GM18505 (cell line): ENCODE results near the gene KRTAP5-3.
"Not testable (repeated sequence)": the region's sequence is repeated elsewhere in the genome, so short reads cannot be mapped to it uniquely, and the experiment has no call there.

Source experiments
- ATAC-seq: cut with Tn5 transposase; IDR thresholded peaks from one replicate; pipeline ENCODE4 v1.9.1; 2021; ENCODE audit not compliant: unreplicated experiment
- POLR2A ChIP-seq: IDR thresholded peaks from 4 replicates; pipeline ENCODE4 v1.6.1; 2011; ENCODE audit warnings: borderline replicate concordance; ENCODE audit not compliant: insufficient read depth, insufficient read length; ENCODE audit errors: extremely low read depth

Gene KRTAP5-3

DNA sequence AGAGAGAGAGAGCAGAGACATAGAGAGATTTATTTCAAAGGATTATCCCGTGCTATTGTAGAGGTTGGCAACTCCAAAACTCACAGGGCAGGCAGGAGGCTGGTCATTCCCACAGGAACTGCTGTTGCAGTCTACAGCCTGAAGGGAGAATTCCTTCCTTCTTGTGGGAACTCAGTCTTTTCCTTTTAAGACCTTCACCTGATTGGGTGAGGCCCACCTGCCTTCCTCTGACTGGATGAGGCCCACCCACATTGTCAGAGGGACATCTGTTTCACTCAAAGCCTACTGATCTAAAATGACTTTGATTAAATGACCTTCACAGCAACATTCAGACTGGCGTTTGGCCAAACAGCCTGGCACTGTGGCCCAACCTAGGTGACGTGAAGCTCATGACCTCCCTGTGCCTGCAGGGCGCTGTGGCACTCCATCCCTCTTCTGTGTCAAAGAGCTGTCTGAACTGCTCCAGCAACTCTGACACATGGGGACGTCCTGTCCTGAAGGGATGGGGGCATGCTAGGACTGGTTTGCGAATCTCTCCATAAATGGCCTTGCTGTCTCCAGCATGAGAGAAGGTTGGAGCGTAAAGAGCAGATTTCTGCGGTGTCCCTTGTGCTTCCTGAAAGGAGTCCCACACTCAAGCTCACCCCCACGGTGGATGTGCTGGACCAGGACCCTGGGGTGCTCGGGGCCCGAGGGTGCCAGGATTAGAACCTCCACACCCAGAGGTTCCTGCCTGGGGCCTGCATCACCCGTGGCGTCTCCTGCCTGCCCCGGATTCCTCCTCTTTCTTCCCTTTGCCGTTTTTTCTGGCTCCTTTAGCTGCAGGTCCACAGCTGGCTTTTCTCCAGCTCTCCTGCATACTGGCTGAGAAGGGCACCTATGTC, 42.0 kb upstream of the KRTAP5-3 start:
- no peak for ATAC-seq
- no peak for TF ChIP-seq POLR2A

DNA sequence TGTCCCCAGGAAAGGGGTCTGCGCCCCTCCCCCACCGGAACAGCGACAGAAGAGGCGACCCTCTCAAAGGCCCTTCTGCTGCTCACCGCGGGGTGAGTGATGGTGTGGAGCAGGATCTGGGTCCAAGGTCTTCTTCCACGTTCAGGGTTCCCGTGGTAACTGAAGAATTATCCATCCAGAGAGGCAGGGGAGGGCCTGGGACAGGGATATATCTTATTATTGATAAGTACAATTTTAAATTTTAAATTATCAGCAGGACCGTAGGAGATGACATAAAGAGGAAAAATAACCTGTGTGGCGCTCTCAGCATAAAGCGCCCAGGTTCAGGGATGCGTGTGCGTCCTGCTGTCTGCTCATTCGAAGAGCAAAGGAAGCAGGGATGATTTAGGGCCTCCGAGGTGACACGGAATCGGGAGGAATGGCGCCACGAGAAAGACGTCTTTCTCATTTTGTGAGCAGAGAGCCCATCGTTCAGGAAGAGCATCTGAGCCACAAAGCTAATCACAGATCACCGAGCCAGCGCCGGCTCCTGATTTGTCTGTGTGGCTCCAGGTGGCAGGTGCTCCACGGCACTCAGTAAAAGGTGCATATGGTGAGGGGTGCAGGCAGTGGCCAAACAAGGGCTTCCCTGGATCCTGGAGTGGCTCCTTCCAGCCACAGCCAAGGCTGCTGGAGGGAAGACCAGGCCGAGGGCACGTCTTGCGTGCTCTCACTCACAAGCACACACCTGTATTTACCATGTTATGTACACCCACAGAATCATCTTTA, 40.6 kb upstream of the KRTAP5-3 start:
- no peak for ATAC-seq
- no peak for TF ChIP-seq POLR2A

DNA sequence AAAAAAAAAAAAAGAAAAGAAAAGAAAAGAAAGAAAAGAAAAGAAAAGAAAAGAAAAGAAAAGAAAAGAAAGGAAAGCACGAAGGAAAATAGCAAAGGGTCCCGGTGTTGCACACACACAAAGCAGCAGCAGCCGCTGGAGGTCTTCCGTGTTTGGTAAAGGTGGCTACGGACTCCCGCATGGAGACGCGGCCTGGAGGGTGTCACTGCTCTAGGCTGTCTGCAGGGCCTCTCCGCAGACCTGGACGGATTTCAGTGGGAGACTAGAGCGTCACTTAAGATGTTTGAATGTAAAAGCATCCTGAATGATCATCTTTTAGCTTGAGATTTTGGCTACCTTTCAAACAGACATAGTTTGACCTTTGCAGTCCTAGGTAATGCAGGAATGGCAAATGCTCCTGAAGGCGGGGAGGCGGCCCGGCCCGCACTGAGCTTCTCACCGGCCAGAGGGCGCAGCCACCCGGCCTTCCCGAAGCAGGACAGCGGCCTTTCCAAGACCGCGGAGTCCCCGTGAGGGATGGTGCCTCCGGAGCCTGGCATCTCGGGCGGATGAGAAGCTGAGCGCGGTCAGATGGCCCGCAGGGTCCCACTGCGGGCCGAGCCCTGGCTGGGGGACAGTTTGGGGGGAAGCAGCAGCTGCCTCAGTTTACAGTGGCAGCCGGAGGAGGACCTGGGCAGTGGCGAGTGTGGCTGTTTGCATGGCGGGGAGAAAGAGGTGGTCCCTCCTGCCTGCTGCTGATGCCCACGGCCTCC, 39.8 kb upstream of the KRTAP5-3 start:
- ATAC-seq, result no peak
- no peak for TF ChIP-seq POLR2A

DNA sequence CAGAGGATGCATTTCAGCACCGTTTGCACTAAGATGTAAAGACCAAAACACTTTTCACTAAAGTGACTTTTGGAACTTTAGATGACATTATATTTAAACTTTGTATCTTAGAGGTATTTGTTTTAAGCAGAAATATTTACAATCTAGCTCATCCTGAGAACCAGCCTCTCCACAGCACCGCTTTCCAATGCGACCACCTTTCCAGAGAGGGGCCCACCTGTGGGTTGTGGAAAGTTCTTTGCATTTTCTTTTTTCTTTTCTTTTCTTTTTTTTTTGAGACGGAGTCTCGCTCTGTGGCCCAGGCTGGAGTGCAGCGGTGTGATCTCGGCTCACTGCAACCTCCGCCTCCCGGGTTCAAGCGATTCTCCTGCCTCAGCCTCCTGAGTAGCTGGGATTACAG, 38.3 kb upstream of the KRTAP5-3 start:
- not testable (repeated sequence) for ATAC-seq

DNA sequence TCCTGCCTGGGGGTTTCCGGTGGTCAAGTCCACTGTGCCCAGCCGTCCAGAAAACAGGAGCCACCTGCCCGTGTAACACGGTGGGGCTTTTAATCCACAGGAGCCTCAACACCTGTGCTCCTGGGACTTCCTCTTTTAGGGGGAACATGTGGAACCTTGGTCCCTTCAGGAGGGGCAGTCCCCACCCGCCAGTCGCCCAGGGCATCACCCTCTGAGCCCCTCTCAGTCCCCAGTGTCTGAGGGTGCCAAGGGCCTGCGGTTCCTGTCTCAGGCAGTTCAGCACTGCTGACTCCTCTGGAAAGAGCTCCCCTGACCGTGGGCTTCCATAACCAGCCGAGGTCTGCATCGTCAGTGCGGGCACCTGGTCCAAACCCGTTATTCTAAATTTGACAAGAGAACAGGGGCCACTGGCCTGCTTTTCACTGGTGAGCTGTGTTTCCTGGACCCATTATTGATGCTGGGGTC, 37.1 kb upstream of the KRTAP5-3 start:
- no peak for TF ChIP-seq POLR2A
- no peak for ATAC-seq

DNA sequence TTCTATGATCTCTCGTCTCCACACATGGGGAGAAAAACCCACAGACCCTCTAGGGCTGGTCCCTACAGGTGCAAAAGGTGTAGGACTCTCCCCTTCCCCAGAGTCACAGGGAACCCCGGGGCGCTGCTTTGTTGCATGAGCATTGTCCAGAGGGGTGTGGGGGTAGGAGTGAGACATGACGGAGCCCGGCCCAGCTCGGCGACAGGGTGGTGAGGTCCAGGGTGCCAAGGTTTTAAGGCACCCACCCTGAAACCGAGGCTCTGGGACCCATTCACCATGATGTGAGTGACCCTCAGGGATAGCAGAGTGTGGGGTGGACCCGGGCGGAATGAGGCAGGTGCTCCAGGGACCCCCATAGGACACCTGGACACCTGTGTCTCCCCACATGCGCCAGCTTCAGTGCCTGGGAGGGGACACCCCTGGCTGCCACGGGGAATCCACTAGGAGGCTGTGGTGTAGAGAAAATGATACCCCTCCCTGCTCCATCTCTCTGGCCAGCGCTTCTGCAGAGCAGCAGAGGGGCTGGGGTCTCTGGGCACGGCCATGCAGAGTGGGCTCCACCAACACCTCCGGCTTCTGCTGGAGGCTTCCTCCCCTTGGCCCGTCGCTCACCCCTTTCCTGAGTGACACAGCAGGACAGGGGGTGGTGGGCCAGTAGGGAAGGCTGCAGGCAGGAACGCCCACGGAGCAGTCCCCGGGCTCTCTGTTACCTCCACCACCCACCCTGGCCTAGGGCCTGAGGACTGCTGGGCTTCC, 36.5 kb upstream of the KRTAP5-3 start:
- no peak for TF ChIP-seq POLR2A
- ATAC-seq, result no peak

DNA sequence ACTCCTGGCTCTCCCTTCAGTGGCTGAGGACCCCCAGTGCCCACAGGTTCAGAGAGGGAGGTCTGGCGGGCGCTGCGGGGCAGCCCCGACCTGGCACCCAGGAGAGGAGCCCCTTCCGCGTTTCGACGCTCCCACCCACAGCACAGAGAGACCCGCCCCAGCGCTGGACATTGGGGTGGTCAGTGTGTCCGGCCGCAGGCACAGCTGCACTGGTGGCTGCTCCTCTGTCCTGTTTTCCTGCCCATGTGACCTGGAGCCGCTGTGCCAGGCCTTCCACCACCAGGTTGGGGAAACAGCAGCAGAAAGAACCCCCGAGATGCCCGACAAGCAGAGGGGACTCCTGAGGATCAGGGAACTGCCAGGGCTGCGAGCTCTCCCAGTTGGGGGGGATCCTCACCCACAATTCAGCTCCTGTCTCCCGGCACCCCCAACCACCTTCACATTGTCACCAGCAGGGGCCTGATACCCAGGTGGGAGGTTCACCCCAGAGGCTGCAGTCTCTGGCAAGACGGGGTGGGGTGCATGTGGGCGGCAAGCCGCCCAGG, 35.0 kb upstream of the KRTAP5-3 start:
- ATAC-seq, result no peak
- TF ChIP-seq POLR2A, result no peak

DNA sequence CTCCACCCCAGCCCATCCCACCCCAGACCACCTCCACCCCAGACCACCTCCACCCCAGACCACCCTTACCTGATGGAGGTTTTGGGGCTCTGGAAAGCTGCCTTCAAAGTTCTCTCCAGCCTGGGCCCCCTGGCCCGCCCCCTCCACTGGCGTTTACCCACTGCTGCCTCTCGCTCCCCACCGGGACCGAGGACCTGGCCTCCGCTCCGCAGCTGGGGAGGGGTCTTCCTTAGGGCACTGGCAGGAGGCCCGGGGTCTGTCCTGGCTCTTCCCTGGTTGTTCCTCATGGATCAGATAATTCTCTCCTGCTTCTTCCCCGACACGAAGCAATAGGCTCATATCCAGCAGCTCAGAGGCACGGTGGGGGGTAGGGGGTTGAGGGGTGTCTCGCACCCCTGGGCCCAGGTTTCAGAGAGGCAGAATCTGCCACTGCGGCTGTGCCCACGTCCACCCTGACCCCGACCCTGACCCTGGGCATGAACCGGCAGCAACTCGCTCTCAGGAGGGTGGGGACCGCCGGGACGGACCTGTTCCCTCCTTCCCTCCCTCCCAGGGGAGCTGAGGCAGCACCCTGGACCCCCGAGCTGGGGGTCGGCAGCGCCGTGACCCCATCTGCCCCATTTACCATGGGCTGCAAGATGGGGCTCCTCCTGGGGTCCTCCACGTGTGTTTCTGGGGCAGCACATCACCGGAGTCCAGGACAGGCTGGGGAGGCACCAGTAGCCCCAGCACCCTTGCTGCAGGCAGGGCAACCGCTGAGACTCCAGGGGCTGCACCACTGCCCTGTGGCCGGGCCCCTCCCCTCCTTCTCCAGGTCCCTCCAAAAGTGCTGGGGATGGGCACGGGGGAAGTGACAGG, 34.3 kb upstream of the KRTAP5-3 start:
- ATAC-seq, result no peak
- no peak for TF ChIP-seq POLR2A

DNA sequence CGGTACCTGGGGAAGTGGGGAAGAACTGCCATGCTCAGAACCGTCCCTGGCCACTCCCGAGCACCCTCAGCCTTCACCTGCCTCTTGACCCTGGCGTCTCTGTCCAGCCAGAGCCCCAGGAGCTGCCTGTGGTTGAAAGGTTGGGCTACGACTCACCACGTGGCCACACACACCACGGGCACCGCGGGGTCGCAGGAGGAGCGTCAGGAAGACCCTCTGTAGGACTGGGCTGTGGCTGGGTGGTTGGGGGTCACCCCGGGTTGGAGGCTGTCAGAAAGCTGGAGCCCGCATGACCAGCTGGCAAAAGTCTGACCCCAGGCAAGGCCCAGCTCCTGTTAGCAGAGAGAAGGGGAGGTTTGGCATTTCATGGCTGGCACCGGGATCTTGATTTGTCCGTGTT, 32.8 kb upstream of the KRTAP5-3 start:
- no peak for TF ChIP-seq POLR2A
- ATAC-seq, result no peak

DNA sequence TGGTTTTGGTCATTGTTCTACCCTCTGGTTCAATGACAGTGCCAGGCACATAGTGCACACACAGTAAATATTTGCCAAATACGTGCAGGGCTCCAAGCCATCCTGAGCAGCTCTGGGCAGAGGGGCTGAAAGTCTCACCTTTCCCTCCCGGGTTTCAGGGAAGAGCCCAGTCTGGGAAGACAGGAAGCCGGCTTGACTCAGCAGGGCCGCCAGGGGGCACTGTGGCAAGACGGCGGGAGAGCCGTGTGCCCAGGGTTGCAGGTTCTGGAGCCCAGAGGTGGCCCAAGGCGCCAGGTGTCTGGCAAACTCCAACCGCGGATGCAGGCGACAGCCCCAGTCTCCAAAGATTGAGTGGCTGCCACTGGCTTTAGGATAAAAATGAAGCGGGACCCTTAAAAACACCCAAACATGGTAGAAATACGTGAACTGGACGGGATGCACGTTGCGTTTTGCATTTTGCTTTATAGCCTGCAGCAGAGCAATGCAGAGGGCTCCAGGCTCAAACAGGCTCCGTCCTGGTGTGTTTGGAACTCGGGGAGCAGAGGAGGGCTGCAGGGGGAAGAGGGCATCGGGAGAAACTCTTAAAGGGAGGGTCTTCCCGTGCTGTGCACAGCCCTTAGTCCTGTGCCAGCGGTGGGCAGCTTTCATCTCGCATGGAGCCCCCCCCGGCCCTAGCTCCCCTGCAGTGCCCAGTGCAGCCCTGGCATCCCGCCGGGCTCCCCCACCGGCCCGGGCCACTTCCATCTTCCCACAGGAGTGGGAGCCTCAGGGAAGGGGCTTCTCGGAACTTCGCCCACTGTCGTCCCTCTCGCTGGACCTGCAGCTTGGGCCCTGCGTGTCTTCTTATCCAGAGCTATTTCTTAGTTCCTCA, 32.0 kb upstream of the KRTAP5-3 start:
- ATAC-seq, result no peak

DNA sequence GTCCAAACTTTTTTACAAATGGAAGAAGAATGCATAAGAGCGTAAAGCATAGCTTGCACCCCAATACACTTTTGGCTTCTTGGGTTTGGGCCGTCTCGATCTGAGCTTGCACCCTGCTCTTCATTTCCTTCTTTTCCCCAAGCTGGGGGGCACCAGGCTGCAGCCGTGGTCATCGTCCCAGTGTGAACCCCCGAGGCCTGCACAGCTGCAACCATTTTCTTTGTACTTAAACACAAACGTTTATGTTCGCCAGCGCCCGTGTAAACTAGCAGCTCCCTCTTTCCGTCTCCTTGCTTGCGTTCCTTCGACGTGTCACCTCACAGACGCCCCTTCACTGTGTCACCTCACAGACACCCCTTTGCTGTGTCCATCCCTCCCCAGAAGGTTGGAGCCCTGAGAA, 31.4 kb upstream of the KRTAP5-3 start:
- TF ChIP-seq POLR2A, result no peak

More for the DNA sequence above, 32.0 kb upstream of the KRTAP5-3 start:
- no peak for TF ChIP-seq POLR2A

More for the DNA sequence above, 31.4 kb upstream of the KRTAP5-3 start:
- ATAC-seq, result no peak
